GM12891 (cell line): ENCODE data around the gene STAP2.

Experiments
- PAX5 ChIP-seq: IDR thresholded peaks from 2 replicates; pipeline ENCODE4 v1.6.1; 2011; ENCODE audit warnings: low read length, moderate library complexity, mild to moderate bottlenecking; ENCODE audit not compliant: insufficient read depth, severe bottlenecking
- POLR2A ChIP-seq: IDR thresholded peaks from 2 replicates; pipeline ENCODE4 v1.6.1; 2011; ENCODE audit warnings: low read depth, low read length, control low read depth
- POLR2AphosphoS5 ChIP-seq: IDR thresholded peaks from 2 replicates; pipeline ENCODE4 v1.6.1; 2011; ENCODE audit warnings: low read depth, low read length, control low read depth
- POU2F2 ChIP-seq: IDR thresholded peaks from 2 replicates; pipeline ENCODE4 v1.6.1; 2011; ENCODE audit warnings: low read depth, mild to moderate bottlenecking, control low read depth, low read length, moderate library complexity
- SPI1 ChIP-seq: IDR thresholded peaks from 2 replicates; pipeline ENCODE4 v1.6.1; 2011; ENCODE audit warnings: low read depth, low read length, control low read depth
- TAF1 ChIP-seq: IDR thresholded peaks from 2 replicates; pipeline ENCODE4 v1.6.1; 2011; ENCODE audit warnings: low read depth, low read length, control low read depth

DNA sequence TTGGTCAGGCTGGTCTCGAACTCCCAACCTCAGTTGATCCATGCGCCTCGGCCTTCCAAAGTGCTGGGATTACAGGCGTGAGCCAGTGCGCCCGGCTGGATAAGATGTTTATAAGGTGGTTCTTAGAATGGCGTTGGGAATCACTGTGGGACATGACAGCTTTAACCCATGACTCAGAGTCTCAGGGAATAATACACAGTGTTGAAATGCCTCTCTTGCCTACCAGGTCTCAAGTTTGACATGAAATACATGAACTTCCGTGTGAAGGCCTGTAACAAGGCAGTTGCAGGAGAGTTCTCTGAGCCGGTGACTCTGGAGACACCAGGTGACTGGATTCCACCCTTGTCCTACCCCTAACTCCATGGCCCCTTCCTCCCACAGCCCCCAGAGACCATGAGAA, 21.7 kb downstream of the STAP2 start:
- TF ChIP-seq POU2F2 (no peak), POLR2A (no peak), POLR2AphosphoS5 (no peak), TAF1 (no peak), SPI1 (no peak), PAX5 (no peak)
